Putamen (tissue), 1 donor: ENCODE results near the gene RABGAP1L.
"Not testable (repeated sequence)": the region's sequence is repeated elsewhere in the genome, so short reads cannot be mapped to it uniquely, and the experiment has no call there.

ENCODE experiments used
- DNase-seq: peaks from one replicate; pipeline ENCODE4 v3.0.0-alpha.2; 2016; ENCODE audit warnings: low spot score

The RABGAP1L gene

GRCh38 chr1:175037416-175037815, 878.1 kb downstream of the RABGAP1L start:
- no peak for DNase-seq

DNA sequence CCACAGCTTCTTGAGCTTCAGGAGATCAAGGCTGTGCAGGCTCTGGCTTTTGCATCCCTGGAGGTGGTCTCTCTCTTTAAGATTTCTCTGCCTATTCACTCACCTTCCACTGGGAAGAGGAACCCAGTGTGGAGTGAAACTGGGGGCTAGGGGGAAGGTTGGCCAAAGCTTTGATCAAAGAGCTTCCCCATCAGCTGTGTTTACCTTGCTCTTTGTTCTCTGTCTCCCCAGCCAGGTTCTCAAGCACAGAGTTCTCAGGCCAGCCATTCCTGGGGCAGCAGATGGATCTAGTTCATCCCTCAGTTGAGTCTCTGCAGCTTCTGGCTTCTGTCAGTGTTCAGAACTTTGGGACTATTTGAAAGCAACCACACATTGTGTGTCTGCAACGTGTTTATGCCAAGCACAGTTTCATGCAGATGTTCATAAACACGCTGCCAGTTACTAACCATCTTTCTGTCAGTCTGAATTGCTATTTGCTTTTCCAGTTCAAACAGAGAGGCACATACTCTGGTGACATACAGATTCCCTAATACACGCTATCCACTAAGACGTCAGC, 881.1 kb downstream of the RABGAP1L start:
- DNase-seq: no peak

DNA sequence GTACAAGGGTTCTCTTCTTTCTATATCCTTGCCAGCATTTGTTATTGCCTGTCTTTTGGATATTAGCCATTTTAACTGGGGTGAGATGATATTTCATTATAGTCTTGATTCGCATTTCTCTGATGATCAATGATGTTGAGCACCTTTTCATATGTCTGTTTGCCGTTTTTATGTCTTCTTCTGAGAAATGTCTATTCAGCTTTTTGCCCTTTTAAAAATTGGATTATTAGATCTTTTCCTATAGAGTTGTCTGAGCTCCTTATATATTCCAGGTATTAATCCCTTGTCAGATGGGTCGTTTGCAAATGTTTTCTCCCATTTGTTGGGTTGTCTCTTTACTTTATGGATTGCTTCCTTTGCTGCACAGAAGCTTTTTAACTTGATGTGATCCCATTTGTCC, 883.3 kb downstream of the RABGAP1L start:
- DNase-seq: no peak

DNA sequence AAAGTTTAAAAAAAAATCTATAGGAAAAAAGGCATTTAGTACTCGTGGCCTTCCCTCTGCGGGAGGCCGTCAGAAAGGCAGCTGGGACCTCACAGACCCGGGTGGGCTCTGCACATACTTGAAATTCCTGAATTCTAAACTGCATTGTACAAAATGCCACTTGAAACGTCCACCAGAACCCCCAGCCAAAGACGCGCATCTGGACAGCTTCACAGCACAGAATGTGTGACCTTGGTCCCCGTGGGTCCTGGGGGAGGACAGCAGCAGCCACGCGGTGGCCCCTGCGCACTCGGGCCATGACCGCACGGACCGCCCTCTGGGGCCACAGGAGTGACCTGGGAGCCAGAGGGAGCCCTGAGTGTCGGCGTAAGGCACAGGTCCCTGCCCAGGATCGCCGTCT, 884.5 kb downstream of the RABGAP1L start:
- DNase-seq: no peak

DNA sequence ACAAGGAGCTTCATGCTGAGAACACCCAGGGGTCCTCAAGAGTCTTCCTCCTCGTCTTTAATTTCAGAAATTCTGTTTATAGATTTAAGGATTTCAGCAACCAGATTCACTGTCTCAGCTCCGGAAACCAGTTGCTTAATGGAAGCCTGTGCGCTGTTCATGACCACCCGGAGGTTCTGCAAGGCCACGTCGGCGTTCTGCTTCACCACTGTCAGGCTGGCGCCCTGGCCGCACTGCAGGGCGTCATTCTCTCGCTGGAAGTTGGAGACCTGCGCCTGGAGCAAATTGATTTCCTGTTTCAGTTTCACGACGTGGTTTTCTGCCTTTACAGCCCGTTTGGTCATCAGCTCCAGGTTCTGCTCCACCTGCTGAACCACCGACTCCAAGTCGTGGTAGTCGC, 885.3 kb downstream of the RABGAP1L start:
- DNase-seq: not testable (repeated sequence)
